Stimulated activated CD8-positive, alpha-beta memory T cell treated with anti-CD3 and anti-CD28 coated beads, Interleukin-4, amount 100 ng/mL, for 24 hours (primary cell): ENCODE data around the gene RIPOR2.
A peak's percentile ranks its signal among the peaks of the same experiment; 100 is the strongest.
"Not testable (repeated sequence)": the region's sequence is repeated elsewhere in the genome, so short reads cannot be mapped to it uniquely, and the experiment has no call there.

Experiments used
- DNase-seq: peaks from one replicate; pipeline ENCODE4 v3.0.0-alpha.2; 2020; ENCODE audit warnings: low read depth

Gene RIPOR2

DNA sequence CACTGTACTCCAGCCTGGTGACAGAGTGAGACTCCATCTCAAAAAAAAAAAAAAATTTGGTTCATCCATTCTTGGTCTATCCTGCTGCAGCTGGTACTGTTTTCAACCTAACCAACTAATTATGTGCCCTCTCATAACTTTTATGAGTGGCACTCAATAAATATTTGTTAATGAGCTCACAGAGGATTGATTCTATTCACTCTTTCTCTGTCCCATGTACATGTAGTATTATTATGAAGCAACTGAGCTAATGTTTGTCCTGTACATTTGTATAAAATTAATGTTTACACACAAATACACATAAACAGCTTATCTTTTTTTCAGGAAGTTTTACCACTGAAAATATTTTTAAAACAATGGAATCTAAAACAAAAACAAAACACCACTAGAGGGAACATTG is 10.1 kb downstream of the RIPOR2 start:
- no peak for DNase-seq

- DNase-seq, result no peak
Observed at GRCh38 chr6:24924580-24925356, 11.0 kb downstream of the RIPOR2 start.

DNA sequence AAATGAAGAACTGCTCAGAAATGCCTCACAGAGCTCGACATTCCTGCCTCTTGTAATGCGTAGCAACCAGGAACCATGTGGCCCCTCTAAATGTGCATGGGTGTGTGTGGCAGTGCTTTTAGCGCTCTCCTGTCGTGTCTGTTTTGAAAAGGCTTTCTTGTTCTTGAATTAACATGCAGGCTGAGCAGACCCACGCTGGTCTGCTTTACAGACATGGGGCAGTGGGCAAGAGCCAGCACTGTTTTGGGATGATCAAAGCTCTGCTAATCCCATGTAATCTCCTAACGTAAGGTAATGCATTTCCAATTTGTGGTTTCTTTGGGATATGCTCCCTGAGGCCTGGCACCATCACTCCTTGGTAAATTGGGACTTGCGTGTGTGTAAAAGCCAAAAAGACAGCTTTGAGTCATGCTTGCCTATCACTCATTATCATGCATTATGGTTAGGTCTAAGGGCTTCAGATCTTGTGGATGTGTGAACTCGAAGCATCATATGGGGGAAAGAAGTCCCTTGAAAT is 11.8 kb downstream of the RIPOR2 start:
- DNase-seq, result no peak

- no peak for DNase-seq
Observed at GRCh38 chr6:24922814-24923213, 12.9 kb downstream of the RIPOR2 start.

- DNase-seq, result no peak
Observed at GRCh38 chr6:24922170-24922569, 13.6 kb downstream of the RIPOR2 start.

- no peak for DNase-seq
Observed at GRCh38 chr6:24920136-24920535, 15.6 kb downstream of the RIPOR2 start.

GRCh38 chr6:24919056-24919892 is 16.5 kb downstream of the RIPOR2 start:
- no peak for DNase-seq

DNA sequence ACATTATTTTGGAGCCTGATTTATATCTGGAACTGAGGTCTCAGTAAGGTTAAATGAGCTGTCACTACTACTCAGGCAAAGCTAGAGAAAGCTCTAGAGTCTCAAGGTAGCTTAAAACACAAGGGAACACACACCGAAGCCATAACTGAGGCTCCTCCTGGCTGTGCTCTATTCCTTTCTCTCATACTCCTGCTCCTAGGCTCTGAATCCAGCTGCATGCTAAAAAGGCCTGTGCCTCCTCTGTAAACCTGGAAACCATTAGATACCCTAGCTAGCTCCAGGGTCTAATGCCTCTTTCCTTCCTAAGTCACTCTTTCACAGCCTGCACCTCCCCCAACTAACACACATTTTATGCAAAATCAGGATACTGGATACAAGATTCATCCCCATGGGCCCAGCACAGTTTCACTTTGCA is 17.1 kb downstream of the RIPOR2 start:
- DNase-seq, result no peak

GRCh38 chr6:24916496-24916895 is 19.3 kb downstream of the RIPOR2 start:
- DNase-seq, result no peak

DNA sequence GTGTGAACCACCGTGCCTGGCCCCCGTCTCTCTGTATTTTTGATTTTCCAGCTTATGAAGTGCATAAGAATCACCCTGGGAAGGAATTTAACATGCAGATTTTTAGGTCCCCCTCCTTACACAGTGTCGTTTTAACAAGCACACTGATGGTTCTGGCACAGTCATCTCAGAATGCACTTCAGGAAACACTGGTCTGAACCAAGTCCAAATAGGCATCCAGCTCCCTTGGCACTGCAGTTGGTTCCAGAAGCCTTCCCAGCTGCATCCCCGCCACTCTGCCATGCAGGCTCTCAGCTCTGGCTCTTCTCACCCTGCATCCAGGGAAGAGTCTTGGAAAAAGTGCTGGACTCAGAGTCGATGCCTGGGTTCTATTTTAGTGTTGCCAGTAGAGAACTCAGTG is 20.1 kb downstream of the RIPOR2 start:
- DNase-seq, result no peak

DNA sequence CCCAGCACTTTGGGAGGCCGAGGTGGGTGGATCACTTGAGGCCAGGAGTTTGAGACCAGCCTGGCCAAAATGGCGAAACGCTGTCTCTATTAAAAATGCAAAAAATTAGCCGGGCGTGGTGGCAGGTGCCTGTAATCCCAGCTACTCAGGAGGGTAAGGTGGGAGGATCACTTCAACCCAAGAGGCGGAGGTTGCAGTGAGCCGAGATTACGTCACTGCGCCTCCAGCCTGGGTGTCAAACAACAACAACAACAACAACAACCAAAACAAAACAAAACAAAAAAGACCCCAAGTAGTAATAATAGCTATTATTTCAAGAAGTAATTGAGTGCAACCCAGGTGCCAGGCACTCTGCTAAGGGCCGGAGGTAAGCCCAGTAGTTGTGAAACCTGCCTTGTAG is 21.7 kb downstream of the RIPOR2 start:
- not testable (repeated sequence) for DNase-seq

- DNase-seq, result no peak
Observed at GRCh38 chr6:24911796-24912382, 23.9 kb downstream of the RIPOR2 start.

- DNase-seq, result peak; percentile 43
Observed at GRCh38 chr6:24910961-24911725, 24.6 kb downstream of the RIPOR2 start.

GRCh38 chr6:24910331-24910960 is 25.3 kb downstream of the RIPOR2 start:
- DNase-seq, result no peak

DNA sequence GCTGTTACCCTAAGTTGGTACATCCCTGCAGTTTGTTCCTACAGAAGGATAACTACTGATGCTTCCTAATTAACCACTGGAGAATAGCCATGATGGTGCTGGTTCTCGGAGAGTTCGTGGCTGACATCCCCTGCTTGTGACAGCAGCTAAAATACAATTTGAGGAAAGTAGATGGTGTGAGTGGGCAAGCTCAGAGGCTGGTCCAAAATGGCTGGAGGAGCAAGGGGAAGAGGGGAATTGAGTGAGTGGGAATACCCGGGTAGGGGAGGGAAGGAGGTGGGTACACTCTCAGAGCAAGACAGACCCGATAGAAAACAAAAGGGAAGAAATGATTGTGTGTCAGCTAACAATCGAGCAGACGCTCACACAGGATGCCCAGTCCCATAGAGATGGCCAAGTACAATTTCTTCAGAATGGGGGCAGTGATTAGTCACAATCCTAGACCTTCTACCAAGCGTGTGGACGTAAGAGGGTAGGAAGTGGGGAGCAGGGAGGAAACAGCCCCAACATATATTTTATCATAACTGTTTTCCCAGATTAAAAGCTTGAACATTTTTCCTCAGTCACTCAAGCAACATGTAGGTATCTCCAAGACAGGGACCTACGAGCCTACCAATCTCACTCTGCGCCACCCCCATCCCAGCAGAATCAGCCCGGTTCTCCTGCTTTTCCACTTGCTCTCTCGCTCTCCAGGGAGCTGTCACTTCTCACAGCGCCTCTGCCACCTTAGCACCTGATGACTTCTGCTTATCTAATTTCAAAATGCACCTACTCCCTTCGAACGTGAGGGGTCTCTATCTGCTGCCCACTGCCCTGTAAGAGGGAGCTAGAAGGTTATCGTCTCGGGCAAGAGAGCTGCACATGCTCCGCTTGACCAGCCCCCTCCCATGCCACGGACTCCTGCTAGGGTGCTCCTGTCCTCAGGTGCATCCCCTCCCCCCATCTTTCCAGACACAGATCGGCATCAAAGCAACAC is 26.2 kb downstream of the RIPOR2 start:
- no peak for DNase-seq

- no peak for DNase-seq
Observed at GRCh38 chr6:24908650-24909035, 27.1 kb downstream of the RIPOR2 start.

DNA sequence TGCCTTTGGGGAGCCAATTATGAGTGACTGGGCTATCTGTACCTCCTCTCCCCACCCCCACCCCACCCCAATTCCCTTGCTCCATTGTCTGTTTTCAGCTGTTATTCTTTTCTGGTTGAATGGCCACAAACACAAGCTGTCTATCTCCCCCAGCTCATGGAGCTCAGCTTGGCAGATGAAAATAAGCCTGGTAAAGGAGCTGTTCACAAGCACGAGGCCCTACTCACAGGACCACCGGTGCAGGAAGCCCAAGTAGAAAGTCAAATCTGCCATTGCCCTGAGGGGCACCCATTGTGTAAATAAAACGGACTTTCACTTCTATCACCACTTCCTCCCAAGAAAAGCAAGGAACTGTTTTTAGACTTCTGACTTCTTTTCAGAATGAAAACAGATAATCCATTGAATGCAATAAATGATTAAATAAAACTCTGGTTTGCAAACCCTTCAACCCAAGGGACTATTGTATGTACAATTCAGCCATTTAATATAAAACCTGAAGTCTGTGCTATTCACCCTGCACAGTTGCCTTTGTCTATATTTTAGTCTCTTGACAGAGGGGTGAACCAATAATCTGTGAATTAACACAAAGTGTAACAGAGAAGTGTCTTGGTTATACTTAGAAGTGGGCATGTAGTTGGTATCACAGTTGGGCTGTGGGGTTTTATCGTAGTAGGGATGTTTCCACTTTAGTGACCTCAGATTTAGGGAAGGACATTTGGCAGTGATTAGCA is 27.7 kb downstream of the RIPOR2 start:
- no peak for DNase-seq

- DNase-seq, result no peak
Observed at GRCh38 chr6:24906314-24906713, 29.4 kb downstream of the RIPOR2 start.

DNA sequence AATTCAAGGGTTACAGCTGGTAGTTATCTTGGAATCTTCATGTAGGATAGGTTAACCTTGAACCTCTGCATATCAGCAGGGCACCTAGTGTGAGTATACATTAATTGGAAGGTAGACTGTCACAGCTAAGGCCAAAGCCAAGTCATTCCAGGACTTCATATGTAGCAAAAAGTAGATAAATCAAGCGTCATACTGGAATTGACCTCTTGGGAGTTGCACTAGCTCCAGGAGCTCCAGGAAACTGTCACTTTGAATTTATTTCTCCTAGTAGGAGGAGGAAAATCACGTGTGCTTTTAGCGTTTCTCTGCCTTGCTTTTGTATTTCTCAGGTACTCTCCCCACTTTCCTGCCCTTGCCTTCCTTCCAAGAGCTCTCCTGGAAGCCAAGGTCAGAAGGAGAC is 30.3 kb downstream of the RIPOR2 start:
- no peak for DNase-seq

DNA sequence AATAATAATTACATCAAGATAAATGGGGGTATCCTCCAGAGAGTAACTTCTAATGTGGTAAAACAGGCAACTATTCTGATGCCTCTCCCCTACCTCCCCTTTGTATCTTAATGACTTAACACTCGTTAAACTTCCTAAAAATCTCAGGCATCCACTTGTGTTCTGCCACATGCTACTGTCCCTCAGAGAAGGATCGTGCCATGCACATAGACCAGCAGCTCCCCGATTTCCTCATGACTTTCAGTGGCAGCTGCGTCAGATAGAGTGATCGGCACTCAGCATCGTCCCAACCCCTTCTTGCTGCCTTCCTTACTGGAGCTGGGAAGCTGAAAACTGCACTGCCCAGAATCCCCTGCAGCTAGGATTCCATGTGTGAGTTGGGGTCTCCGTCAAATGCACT is 32.1 kb downstream of the RIPOR2 start:
- DNase-seq, result no peak
